Epithelial cell of prostate (primary cell): ENCODE results near the gene RAP1GAP2.

Experiments used
- DNase-seq: peaks from one replicate; pipeline ENCODE4 v3.0.0-alpha.2; 2011; ENCODE audit warnings: low read depth, low spot score
- H3K27ac ChIP-seq: fragments of 450-650 bp; 2 replicates; pipeline ENCODE4 v1.5.1; 2017; ENCODE audit warnings: mild to moderate bottlenecking

RAP1GAP2 gene

DNA sequence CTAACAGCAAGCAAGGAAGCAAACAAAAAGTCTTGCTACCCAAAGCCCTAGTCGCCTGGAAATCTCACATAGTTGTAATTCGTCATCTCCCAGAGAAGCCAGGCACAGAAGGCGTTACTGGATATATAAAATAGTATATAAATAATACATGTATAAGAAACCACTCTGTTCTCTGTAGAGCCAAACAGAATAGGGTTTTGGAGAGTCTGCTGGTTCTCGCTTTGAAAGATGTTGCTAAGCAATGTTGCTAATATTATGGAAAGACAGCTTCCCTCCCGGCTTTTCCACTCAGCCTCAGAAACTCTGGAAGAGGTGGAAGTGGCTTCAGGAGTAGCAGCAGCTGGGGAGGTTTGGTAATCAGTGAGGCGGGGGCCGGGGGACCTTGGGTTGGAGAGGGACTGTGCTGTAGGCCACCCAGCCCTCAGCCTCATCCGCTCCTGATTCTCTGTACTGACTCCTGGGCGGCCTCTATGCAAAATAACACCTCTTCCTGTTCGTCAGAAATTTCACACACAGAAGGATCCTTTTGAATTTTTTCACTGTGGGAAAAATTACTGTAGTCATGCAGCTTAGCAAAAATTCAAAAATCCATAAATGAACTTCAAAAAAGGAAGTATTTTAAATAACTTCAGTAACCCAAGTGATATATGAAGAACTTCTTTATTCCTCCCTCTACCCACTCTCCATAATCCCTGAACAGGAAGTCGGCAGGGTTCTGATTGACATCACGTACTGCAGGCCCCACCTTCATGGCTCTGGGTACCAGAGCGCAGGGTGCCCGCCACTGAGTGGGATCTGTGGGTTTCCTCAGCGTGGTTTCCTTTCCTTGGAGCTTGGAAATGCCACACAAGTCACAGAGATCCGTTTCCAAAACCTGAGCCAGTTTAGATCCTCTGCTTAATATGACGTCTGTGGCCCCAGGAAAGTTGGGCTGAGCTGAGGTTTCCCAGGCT is 51.4 kb downstream of the RAP1GAP2 start:
- no peak overlapping the region for H3K27ac ChIP-seq
- DNase-seq: no peak

DNA sequence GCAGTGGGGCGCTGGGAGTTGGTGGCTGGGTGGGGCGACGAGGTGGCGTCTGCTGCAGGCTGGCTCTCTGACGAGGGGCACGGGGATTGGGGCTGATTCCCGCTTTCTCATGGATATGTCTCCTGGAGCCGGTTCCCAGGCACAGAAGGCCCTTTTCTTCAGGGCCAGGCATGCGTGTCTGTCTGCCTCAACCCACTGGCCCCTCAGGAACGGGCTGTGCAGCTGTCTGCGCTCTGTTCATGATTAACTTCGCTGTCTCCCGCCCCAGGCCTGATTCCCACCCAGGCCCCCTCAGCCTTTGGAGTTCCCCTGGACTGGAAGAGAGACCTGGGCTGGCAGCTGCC is 53.1 kb downstream of the RAP1GAP2 start:
- DNase-seq: no peak

DNA sequence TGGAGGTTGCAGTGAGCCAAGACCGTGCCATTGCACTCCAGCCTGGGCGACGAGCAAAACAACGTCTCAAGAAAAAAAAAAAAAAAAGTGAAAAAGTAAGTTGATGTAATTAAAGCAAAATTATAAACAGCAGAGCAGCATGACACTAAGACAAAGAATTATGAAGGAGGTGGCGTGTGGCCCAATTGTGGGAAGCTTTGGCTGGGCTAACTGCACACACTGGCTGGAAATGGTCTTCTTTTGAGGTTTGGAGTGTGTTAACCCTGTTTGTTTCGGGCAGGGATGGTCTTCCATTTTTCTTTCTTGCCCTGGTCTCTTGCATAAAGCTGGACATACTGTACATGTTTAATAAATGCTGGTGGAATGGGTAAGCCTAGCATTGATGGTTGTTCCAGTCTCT is 54.8 kb downstream of the RAP1GAP2 start:
- no peak overlapping the region for H3K27ac ChIP-seq
- no peak for DNase-seq

More for the DNA sequence above, 53.1 kb downstream of the RAP1GAP2 start:
- H3K27ac ChIP-seq: no peak overlapping the region

DNA sequence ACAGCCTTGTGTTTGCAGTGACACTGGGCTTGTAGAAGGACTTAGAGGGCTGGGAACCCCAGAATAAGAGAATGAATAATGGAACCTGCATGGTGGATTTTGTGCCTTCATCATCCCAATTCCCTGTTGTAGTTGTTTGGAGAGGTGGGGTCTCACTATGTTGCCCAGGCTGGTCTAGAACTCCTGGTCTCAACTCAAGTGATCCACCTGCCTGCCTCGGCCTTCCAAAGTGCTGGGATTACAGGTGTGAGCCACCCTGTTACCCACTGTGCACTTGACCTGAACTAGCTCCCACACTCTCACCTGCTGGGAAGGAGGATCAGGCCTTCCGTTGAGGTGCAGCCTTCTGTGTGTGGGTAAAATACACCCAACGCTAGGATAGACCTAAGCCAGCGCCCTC is 55.4 kb downstream of the RAP1GAP2 start:
- no peak overlapping the region for H3K27ac ChIP-seq
- DNase-seq: no peak

DNA sequence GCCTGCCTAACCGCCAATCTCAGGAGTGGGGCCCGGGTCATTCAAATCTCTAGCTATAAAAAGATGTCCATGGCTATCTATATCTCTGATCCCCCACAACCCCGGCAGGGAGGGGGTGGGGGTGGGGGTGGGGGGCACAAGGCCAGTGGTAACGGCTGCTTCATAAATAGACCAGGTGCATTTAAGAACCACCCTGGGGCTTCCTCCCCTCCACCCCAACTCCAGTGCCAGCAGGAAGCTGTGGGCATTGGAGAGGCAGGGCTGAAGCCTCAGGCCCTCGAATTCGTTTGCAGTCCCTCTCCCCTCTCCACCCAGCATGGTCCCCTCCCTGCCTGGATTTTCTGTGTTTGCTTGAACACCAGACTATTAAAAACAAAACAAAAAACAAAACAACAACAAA is 56.0 kb downstream of the RAP1GAP2 start:
- no peak for DNase-seq
- H3K27ac ChIP-seq: no peak overlapping the region

DNA sequence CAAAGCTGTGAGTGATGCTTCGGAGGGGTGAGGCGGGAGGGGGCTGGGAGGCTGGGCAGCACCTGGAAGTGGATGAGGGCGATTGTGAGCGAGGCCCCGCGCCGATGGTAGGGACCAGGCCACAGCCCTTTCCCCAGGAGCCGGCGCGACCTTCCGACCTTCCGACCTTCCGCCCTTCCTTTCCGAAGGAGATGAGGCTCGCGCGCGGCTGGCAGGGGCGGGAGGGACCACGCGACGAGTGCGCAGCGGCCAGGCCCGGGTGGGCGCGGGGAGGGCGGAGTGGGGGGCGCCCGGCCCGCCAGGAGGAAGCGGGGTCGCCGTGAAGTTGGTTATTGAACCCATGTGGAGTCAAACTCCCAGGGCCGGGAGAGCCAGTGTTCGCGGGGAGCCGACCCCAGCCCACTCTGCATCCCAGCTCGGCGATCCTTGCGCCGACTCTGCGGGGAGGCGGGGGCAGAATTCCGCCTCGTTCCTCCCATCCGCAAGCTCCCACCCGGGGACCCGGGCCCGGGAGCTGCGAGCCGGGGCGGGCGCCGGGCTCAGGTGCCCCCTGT is 56.6 kb downstream of the RAP1GAP2 start:
- H3K27ac ChIP-seq: peak overlapping the region; percentile 79
- no peak for DNase-seq

DNA sequence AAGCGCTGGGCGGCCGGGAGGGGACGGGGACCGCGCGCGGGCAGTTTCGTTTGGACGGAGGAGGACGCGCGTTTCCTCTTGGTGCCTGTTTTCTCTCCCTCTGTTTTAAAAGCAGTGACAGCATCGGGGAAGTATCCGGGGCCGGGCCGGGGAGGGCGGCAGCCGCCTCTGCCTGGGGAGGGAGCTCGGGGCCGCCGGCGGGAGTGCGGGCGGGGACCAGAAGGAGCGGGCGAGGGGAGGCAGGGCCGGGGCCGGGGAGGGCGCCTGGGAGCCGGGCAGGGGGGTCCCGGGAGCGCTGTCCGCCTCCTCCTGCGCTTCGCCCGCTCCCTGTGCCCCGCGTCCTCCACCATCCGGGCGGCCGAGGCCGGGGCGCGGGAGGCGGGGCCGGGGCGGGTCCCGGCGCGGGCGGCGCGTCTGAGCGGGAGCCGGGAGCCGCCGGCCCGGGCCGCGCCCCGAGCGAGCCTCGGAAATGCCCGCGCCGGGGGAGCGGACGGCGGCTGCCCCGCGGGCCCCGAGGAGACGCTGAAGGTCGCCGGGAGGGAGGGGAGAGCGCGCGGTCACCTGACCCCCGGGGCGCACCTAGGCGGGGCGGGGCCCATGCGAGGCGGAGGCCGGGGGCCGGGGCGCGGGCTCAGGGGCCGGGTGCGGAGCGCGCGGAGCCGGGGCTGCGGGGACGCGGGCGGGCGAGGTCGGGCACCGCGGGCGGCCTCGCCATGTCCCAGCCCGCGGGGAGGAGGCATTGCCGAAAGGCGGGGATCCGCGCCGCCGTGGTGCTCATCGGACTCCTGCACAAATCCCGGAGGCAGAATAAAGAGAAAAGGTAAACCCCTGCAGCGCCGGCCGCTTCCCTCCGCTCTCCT is 57.3 kb downstream of the RAP1GAP2 start:
- DNase-seq: no peak

DNA sequence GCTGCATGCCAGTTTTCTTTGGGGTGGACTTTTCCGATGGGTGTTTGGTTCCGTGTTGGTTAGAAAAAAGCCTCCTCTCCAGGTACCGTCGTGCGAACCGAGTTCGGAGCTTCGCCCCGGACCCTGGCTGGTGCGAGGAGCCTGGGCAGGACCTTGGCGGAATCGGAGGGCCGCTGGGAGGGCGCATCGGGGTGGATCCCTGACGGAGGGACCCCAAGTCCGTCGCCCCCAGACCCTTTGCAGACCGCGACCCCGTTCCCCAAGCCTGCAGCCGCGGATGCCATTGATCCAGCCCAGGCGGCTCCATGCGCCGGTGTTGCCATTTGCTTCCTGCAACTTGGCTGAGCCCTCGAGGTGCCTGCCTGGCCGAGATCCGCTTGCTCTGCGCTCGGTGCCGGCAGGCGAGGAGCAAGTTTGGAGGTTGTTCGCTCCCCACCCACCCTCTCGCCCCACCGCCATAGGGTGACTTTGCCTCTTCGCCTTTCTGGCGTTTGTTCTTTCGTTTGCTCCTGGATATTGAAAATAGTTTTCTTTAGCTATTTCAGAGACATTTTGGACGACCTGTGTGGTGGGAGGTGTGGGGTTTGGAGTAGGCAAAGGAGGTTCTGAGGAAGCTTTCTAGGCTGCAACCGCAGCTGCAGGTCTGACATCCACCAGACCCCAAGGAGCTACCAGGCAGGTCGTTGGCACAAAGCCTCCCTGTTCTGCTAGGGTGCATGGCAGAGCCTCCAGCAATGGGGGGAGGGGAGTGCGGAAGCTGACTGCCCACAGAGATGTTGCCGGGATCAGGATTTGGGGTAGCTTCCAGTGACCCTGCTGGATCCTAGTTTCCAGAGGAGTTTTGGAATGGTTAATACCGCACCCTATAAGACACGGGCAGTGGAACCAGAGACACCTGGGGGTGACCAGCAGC is 58.2 kb downstream of the RAP1GAP2 start:
- peak overlapping the region; percentile 79 for H3K27ac ChIP-seq
- no peak for DNase-seq

More for the DNA sequence above, 57.3 kb downstream of the RAP1GAP2 start:
- H3K27ac ChIP-seq: peak overlapping the region; percentile 79

DNA sequence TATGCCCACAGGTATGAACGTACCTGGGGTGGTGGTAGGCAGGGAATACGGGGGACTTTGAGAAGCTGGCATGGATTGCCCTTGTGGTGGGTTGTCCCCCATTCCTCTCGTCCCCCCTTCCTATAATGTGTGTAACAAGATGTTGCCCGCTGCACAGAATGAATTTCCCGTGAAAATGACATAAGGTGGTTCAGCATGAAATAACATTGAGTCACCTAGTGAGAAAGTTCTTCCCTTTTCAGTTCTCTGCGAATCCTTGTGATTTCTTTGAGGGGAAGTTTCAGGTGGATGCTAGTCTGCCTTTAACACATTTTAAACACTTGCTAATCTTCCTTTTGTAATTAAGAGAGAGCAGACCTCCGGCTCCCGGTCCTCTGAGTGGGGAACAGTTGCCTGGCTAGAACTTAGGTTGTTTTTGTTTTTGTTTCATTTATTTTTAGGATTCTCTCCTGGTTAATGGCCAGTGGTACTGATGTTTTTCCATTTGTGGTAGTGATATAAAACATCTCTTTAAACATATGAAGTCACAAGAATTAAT is 58.9 kb downstream of the RAP1GAP2 start:
- H3K27ac ChIP-seq: peak overlapping the region; percentile 79
- no peak for DNase-seq

DNA sequence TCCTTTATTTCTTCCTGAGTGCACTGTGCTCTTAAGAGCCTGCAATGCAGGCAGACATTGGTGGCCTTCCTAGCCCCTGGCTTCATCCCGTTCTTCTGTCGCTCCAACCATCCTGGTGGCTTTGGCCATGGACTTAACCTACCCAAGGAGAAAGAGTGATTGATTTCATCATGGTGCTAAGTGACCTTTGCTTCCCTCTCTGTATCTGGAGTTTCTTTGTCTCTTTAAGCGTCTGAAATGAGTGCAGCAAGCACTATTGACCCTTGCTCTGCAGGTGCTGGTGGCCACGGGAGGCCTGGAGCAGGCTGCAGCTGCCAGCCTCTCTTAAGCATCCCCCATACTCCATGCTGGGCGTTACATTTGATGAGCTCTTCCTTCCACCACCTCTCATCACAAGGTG is 60.5 kb downstream of the RAP1GAP2 start:
- no peak overlapping the region for H3K27ac ChIP-seq
- no peak for DNase-seq

DNA sequence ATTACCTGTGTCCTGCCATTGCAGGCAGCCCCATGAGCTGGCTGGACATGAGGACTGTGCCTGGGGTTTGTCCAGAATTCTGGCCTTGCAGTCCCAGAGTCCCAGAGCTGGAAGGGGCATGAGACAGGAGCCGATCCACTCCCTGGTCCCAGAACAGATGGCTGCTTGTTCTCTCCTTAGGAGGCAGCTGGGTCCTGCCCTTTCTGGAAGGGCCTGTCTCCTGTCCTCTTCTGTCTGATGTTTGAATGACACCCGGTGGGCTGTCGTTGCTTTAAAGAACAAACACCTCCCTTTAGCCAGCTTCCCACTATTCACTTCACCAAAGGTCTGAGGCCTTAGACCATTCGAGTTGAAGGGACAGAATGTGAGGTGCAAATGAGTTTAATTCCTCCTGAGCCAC is 63.8 kb downstream of the RAP1GAP2 start:
- DNase-seq: no peak
- H3K27ac ChIP-seq: no peak overlapping the region

DNA sequence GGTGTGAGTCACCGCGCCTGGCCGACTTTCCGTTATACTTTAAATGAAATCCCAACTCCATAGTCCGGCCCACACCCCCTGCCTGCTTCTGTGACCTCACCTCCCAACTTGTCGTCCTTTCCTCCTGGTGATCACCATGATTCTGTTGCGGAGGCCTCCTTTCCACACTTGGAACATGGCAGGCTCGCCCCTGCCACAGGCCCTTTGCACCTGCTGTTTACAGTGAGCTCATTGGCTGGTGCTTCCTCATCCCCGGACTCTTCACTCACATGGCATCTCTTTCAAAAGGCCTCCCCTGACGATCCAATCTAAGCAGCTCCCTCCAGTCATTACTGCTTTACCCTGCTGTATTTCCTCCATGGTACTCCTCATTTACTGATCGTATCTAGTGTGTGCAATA is 64.6 kb downstream of the RAP1GAP2 start:
- no peak for DNase-seq
- H3K27ac ChIP-seq: no peak overlapping the region

DNA sequence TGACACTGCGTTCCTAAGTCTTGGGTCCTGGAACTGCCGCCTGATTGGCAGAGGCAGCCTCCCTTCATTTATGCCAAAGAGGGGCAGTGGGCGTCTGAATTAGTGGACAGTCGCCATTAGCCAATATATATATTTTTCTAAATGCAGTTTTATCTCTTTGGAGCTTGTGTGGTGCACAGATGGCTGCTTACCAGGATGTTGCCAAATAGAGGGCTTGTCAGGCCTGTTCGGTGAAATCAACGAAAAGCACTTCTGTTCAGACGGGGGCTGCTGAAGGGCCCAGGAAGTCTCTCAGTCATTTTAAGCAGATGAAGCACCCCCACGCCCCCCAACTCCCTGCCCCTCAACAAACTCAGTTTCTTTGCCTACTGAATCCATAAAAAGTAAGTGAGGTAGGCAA is 66.0 kb downstream of the RAP1GAP2 start:
- H3K27ac ChIP-seq: no peak overlapping the region
- no peak for DNase-seq

DNA sequence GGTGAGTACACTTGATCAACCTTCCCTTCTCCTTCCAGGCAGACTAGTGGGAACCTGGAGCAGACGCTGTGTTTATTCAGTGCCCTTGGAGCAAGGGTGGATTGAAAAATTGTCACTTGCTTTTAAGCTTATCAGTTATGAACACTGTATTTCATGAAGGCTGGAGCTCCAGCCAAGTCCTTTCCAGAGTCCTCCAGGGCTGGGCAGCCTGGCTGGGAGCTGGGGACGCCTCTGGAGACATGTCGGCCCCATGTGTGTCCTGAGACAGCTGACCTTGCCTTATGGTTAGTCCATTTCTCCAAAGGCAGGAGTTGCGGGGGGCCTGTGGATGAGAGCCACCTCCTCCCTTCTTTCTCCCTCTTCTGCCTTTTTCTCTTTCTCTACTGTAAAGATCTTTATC is 67.0 kb downstream of the RAP1GAP2 start:
- H3K27ac ChIP-seq: no peak overlapping the region
- no peak for DNase-seq

DNA sequence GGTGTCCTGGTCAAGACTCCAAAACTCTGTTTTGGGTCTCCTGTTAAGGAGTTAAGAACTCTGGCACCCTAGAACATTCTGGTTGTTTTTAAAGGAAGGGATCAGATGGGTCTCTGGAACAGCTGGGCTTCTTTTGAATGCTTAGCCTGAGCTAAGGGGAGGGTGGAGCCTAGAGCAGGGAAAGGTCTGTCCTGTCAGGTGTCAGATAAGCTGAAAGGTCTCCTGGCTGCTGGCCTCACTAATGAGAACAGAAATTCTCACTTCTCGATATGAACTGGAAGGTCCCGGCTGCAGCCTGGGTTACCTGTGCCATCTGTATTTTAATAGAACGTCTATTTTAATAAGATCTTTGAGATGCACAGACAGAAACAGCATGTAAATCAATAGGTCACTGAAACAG is 69.0 kb downstream of the RAP1GAP2 start:
- no peak for DNase-seq
- H3K27ac ChIP-seq: no peak overlapping the region

DNA sequence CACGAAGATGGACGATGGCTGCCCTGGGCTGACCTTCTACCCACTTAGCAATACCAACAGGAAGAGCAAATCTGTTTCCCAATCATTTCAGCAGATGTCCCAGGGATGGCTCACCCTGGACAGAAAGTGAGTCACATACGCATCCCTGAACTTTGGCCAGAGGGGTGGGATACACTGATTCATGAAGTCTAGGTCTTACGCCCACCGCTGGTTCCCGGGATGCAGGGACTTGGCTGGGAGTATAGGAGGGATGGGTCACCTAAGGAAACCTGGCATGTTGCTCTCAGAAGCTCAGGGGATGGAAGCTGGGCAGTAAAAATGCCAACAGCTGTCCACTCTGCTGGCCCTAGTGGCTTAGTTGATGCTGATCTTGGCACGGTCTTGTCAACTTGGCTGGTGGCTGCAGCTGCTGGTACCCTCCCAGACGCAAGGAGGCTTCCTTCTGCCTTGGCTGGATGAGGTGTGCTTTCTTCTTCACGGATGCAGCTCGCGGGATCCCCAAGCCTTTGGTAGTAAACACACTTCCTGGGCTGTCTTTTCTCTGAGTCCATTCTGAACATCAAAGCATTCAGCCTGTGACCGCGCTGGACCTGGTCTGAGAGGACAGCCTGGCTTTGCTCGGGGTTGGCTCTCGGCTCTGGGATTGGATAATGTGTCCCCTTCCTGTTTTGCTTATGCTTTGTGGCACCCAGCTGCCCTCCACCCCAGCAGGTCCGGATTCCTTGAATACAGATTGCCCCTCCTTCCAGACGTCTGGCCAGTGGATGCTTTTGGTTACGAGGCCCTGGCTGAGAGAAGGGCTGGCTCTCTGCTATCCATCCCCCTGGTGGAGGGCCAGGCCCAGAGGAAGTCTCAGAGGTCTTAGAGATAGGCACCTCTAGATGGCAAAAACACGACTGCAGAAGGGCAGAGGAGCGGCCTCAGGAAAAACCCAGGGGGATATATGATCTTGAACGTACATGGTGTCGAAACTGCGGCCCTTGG is 71.5 kb downstream of the RAP1GAP2 start:
- no peak overlapping the region for H3K27ac ChIP-seq
- DNase-seq: no peak

DNA sequence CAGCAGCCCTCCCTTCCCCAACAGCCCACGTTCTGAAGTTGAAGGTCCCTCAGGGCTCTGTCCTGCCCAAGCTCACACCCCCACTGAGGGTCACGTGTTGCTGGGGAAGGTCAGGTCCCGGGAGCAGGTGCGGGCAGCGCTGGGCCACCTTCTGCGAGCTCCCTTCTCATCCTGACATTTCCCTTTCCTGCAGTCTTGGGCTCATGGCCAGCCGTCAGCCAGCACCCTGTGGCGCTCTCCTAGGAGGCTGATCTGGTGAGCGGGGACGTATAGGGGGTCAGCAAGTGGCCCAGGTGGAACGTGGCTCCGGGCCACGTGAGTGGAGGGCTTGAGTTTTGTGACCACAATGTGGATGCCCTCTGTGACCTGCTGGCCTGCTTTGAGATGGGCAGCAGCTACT is 73.4 kb downstream of the RAP1GAP2 start:
- DNase-seq: no peak
- no peak overlapping the region for H3K27ac ChIP-seq

DNA sequence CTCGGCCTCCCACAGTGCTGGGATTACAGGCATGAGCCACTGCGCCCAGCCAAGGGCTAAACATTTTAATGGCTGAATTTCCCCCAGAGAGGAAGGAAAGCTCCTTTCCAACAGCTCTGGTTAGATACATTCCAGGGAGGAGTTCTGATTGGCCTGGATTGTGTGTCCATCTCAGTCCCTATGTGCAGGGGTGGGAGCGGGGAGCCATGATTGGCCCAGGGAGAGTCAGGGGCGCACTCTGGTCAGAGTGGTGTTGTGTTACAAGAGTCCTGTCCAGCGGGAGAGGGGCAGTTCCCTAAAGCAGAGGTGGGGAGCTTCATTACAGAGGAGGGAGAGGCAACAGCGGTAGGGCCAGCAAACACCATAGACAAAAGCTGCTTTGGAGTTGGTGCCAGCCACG is 75.0 kb downstream of the RAP1GAP2 start:
- no peak for DNase-seq
- no peak overlapping the region for H3K27ac ChIP-seq

DNA sequence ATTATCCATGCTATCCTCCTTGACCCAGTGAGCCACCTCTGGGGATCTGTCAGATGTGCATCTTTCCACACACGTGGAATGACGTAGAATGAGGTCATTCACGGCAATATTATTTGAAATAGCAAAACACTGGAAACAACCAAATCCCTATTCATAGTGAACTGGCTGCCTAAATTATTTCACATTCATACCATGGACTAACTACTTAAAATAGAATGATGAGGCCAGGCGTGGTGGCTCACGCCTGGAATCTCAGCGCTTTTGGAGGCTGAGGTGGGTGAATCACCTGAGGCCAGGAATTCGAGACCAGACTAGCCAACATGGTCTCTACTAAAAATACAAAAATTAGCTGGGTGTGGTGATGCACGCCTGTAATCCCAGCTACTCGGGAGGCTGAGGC is 75.5 kb downstream of the RAP1GAP2 start:
- no peak for DNase-seq
- no peak overlapping the region for H3K27ac ChIP-seq
